ENCODE data around the gene MAGED1. TPM values are rescaled to one million over a fixed set of nuclear protein-coding genes. Genes with fewer than 3 reads are reported as not detected.

Gene MAGED1
- total and polyA plus RNA-seq, 2 of the 8 experiments (the other 6 are each of a cell fraction or from before 2014, with no cell fraction given): 91.0 to 91.1 TPM

DNA sequence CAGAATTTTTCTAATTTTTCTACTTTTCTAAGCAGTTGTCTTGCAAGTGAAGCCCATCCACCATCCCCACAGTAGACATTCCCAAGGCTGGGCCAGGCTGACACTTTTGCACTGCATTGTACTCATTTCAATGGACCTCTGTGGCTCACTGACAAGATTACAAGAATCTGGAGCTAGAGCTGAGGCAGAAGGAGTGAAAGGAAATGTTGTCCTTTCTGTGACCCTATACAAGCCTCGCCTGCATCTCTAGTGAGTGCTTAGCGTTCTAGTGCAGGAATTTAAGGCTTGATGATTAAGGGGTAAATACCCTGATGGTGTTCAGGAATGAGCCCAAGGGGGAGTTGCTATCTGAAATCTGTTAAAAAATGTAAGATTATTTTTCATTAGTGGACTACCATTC lies 6.3 kb downstream of the MAGED1 start:
- H2BK12ac ChIP-seq (ENCODE audit: low read depth, low read length): no peak overlapping the region
- no peak overlapping the region for H2BK120ac ChIP-seq (replicated peaks; ENCODE audit: low read depth, low read length)
- H3K79me1 ChIP-seq (ENCODE audit: low read depth, low read length): no peaks in the 10 kb centered on the region
- POLR2A ChIA-PET (ENCODE audit: partially characterized antibody): no interaction called here
- no peak overlapping the region for H4K91ac ChIP-seq (replicated peaks; ENCODE audit: insufficient read length, low read length)
- no peaks in the 10 kb centered on the region for H3K79me2 ChIP-seq (ENCODE audit: control insufficient read depth in 1 of 2, insufficient read depth in 2 of 2, low read length in 2 of 2)
- no peak overlapping the region for H2BK5ac ChIP-seq (ENCODE audit: low read depth, low read length)
- H3K4ac ChIP-seq (replicated peaks; ENCODE audit: insufficient read length, low read depth, low read length): no peak overlapping the region
- CTCF ChIA-PET (ENCODE audit: partially characterized antibody): no interaction called here
- no peak overlapping the region for H3K9ac ChIP-seq (replicated peaks in 1 of 4; ENCODE audit: extremely low read depth in 1 of 4, low read depth in 3 of 4, low read length in 3 of 4)
- H2AFZ ChIP-seq (ENCODE audit: low read length): no peak overlapping the region
- H3K23ac ChIP-seq (ENCODE audit: insufficient read length): no peak overlapping the region
- H3K4me3 ChIP-seq (ENCODE audit: extremely low read depth in 1 of 4, insufficient read depth in 2 of 4, low read depth in 3 of 4, low read length in 4 of 4): no peak overlapping the region
- H3K9me3 ChIP-seq (ENCODE audit: insufficient read depth in 2 of 2, low read depth in 1 of 2, low read length in 1 of 2): no peaks in the 10 kb centered on the region
- no peaks in the 10 kb centered on the region for H3K23me2 ChIP-seq (ENCODE audit: low read depth, low read length)
- no peak overlapping the region for H2AK5ac ChIP-seq (ENCODE audit: low read depth, low read length)
- no peaks in the 10 kb centered on the region for H4K20me1 ChIP-seq (replicated peaks in 1 of 2; ENCODE audit: control insufficient read depth in 1 of 2, insufficient read depth in 2 of 2, low read length in 2 of 2)
- H4K5ac ChIP-seq (ENCODE audit: insufficient read length, low read depth, low read length): no peak overlapping the region
- 94% methylated on average over 2 of the region's 2 CpGs; no CpG with 5 or more reads in 1 of the 2 experiments for WGBS, 2 experiments (ENCODE audit: extremely low coverage in 1 of 2, insufficient coverage in 1 of 2, insufficient read length in 1 of 2, insufficient replicate concordance in 2 of 2, low coverage in 1 of 2, low lambda C conversion rate in 2 of 2, missing lambda C conversion rate in 1 of 2)
- FAIRE-seq: no peak
- H3K4me1 ChIP-seq (replicated peaks in 1 of 4; ENCODE audit: control insufficient read depth in 3 of 4, insufficient read depth in 4 of 4, low read length in 3 of 4): peaks cover 0 to 6% (median 1%) of the 10 kb centered on the region in 4 experiments; a peak in 2 of 7 replicates
- no peak overlapping the region for H3K27ac ChIP-seq (ENCODE audit: low read depth, low read length)
- H3K4me2 ChIP-seq (ENCODE audit: insufficient read depth in 1 of 2, low read depth in 2 of 2, low read length in 2 of 2): no peak overlapping the region
- no peak overlapping the region for H4K8ac ChIP-seq (ENCODE audit: extremely low read depth, insufficient read depth, low read length)
- no peaks in the 10 kb centered on the region for H3K27me3 ChIP-seq (replicated peaks in 1 of 4; ENCODE audit: control insufficient read depth in 3 of 4, extremely low read depth in 1 of 4, insufficient read depth in 3 of 4, low read length in 3 of 4)
- H2BK15ac ChIP-seq (ENCODE audit: low read length): no peak overlapping the region
- H3K36me3 ChIP-seq (ENCODE audit: control insufficient read depth in 2 of 4, insufficient read depth in 4 of 4, low read length in 3 of 4): peaks cover 6 to 55% (median 32%) of the 10 kb centered on the region in 4 experiments
- no peak overlapping the region for H3K56ac ChIP-seq (replicated peaks; ENCODE audit: insufficient read length, low read depth, low read length)
- no peak for TF ChIP-seq BRCA1 (IDR thresholded peaks at IDR 0.05; ENCODE audit: low read depth, low read length)
- TF ChIP-seq, protein P1, sequence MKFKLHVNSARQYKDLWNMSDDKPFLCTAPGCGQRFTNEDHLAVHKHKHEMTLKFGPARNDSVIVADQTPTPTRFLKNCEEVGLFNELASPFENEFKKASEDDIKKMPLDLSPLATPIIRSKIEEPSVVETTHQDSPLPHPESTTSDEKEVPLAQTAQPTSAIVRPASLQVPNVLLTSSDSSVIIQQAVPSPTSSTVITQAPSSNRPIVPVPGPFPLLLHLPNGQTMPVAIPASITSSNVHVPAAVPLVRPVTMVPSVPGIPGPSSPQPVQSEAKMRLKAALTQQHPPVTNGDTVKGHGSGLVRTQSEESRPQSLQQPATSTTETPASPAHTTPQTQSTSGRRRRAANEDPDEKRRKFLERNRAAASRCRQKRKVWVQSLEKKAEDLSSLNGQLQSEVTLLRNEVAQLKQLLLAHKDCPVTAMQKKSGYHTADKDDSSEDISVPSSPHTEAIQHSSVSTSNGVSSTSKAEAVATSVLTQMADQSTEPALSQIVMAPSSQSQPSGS (IDR thresholded peaks at IDR 0.05; ENCODE audit: low read length): no peak
- TF ChIP-seq KDM1A (IDR thresholded peaks at IDR 0.05; ENCODE audit: borderline replicate concordance, low read length): no peak
- TF ChIP-seq TAF7 (optimal IDR thresholded peaks at IDR 0.05; ENCODE audit: borderline replicate concordance, low read depth, low read length): no peak
- no peak for TF ChIP-seq SP2 (IDR thresholded peaks at IDR 0.05; ENCODE audit: low read length)
- TF ChIP-seq TAF1 (IDR thresholded peaks at IDR 0.05; ENCODE audit: low read depth, low read length): no peak
- H2BK20ac ChIP-seq (ENCODE audit: low read length): no peak overlapping the region
- no peak overlapping the region for H3K18ac ChIP-seq (ENCODE audit: extremely low read depth, low read length)
- DNase-seq (ENCODE audit: low read depth in 1 of 2, low spot score in 2 of 2): no peak
- H3K14ac ChIP-seq (ENCODE audit: insufficient read length): no peak overlapping the region

All from H1 (cell line).